ENCODE data around the gene SPCS2.
"Not testable (repeated sequence)": the region's sequence is repeated elsewhere in the genome, so short reads cannot be mapped to it uniquely, and the experiment has no call there.

The SPCS2 gene

DNA sequence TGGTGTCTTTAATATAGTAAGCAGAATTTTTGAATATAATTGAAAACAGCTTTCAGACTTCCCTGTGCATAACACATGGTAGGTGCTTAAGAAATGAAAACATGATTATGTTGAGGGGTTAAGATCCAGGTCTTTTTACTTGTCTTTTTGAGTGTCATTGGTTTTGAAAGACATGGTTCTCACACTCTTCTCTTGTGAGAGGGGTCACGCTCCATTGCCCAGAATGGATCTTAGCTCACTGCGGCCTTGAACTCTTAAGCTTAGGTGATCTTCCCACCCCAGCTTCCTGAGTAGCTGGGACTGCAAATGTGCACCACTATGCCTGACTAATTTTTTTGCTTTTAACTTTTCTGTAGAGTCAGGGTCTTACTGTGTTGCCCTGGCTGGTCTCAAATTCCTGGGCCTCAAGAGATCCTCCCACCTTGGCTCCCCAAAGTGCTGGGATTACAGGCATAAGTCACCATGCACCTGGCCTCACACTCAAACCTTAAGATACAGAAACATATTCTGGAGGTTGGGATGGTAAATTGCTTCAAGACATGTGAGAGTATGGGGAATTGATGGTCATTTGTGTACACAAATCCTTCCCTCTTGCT lies 1.4 kb downstream of the SPCS2 start:
- H3K9ac ChIP-seq (ENCODE audit: low read length), result peak overlapping the region; percentile 96
- H3K4me3 ChIP-seq (ENCODE audit: low read depth, low read length), result peak overlapping the region; percentile 84
- peaks cover 7% of the 10 kb centered on the region; the same call in 1 of the 2 replicates for H3K4me1 ChIP-seq (ENCODE audit: control insufficient read depth, insufficient read depth, low read length)
- H3K27me3 ChIP-seq (ENCODE audit: control insufficient read depth, insufficient read depth, low read length), result no peaks in the 10 kb centered on the region
- H3K27ac ChIP-seq (ENCODE audit: low read depth, low read length), result no peak overlapping the region
- no peaks in the 10 kb centered on the region for H3K9me3 ChIP-seq (ENCODE audit: control insufficient read depth, insufficient read depth, low read depth, low read length)
- peaks cover 14% of the 10 kb centered on the region for H3K36me3 ChIP-seq (ENCODE audit: control insufficient read depth, insufficient read depth, low read length)

- H3K4me1 ChIP-seq (ENCODE audit: control insufficient read depth, insufficient read depth, low read length), result peaks cover 7% of the 10 kb centered on the region; the same call in 1 of the 2 replicates
- H3K36me3 ChIP-seq (ENCODE audit: control insufficient read depth, insufficient read depth, low read length), result peaks cover 14% of the 10 kb centered on the region
- no peak overlapping the region for H3K9ac ChIP-seq (ENCODE audit: low read length)
- no peak overlapping the region for H3K27ac ChIP-seq (ENCODE audit: low read depth, low read length)
- H3K27me3 ChIP-seq (ENCODE audit: control insufficient read depth, insufficient read depth, low read length), result no peaks in the 10 kb centered on the region
- H3K9me3 ChIP-seq (ENCODE audit: control insufficient read depth, insufficient read depth, low read depth, low read length), result no peaks in the 10 kb centered on the region
- 0 out of 2 replicates have a peak overlapping the region, but pooled peaks have one; percentile 84 for H3K4me3 ChIP-seq (ENCODE audit: low read depth, low read length)
These were observed 2.2 kb downstream of the SPCS2 start for GRCh38 chr11:74951226-74951625.

GRCh38 chr11:74952752-74953151 lies 3.7 kb downstream of the SPCS2 start:
- Histone ChIP-seq H3K27ac (ENCODE audit: low read depth, low read length) (no peak overlapping the region), H3K9ac (ENCODE audit: low read length) (no peak overlapping the region), H3K4me3 (ENCODE audit: low read depth, low read length) (no peak overlapping the region), H3K9me3 (ENCODE audit: control insufficient read depth, insufficient read depth, low read depth, low read length) (no peaks in the 10 kb centered on the region), H3K4me1 (ENCODE audit: control insufficient read depth, insufficient read depth, low read length) (peaks cover 7% of the 10 kb centered on the region; the same call in 1 of the 2 replicates), H3K36me3 (ENCODE audit: control insufficient read depth, insufficient read depth, low read length) (peaks cover 14% of the 10 kb centered on the region), H3K27me3 (ENCODE audit: control insufficient read depth, insufficient read depth, low read length) (no peaks in the 10 kb centered on the region)

- no peak overlapping the region for H3K9ac ChIP-seq (ENCODE audit: low read length)
- peaks cover 14% of the 10 kb centered on the region for H3K36me3 ChIP-seq (ENCODE audit: control insufficient read depth, insufficient read depth, low read length)
- no peaks in the 10 kb centered on the region for H3K27me3 ChIP-seq (ENCODE audit: control insufficient read depth, insufficient read depth, low read length)
- H3K27ac ChIP-seq (ENCODE audit: low read depth, low read length), result no peak overlapping the region
- H3K4me3 ChIP-seq (ENCODE audit: low read depth, low read length), result no peak overlapping the region
- H3K9me3 ChIP-seq (ENCODE audit: control insufficient read depth, insufficient read depth, low read depth, low read length), result no peaks in the 10 kb centered on the region
- peaks cover 7% of the 10 kb centered on the region; the same call in 1 of the 2 replicates for H3K4me1 ChIP-seq (ENCODE audit: control insufficient read depth, insufficient read depth, low read length)
These were observed 4.4 kb downstream of the SPCS2 start for GRCh38 chr11:74953451-74953850.

DNA sequence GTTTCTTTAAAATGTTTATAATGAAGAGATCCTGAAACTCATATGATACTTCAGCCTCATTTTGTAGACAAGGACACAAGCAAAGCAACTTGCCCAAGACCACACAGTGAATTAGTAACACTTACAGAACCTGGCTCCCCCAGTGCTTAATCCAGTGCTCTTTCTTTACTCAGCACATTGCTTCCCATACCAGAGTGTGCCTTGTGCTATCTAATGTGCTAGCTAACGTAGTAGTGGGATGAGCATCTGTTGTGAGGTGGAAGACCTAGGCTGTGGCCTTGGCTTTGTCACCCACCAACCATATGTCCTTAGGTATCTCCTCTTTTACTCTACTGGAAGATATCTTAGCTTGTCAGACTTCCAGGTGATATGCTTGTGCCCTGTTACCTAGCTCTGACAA lies 5.1 kb downstream of the SPCS2 start:
- H3K4me1 ChIP-seq (ENCODE audit: control insufficient read depth, insufficient read depth, low read length), result peaks cover 7% of the 10 kb centered on the region; the same call in 1 of the 2 replicates
- no peak overlapping the region for H3K27ac ChIP-seq (ENCODE audit: low read depth, low read length)
- no peaks in the 10 kb centered on the region for H3K27me3 ChIP-seq (ENCODE audit: control insufficient read depth, insufficient read depth, low read length)
- no peak overlapping the region for H3K4me3 ChIP-seq (ENCODE audit: low read depth, low read length)
- H3K9me3 ChIP-seq (ENCODE audit: control insufficient read depth, insufficient read depth, low read depth, low read length), result no peaks in the 10 kb centered on the region
- peaks cover 14% of the 10 kb centered on the region for H3K36me3 ChIP-seq (ENCODE audit: control insufficient read depth, insufficient read depth, low read length)
- no peak overlapping the region for H3K9ac ChIP-seq (ENCODE audit: low read length)

DNA sequence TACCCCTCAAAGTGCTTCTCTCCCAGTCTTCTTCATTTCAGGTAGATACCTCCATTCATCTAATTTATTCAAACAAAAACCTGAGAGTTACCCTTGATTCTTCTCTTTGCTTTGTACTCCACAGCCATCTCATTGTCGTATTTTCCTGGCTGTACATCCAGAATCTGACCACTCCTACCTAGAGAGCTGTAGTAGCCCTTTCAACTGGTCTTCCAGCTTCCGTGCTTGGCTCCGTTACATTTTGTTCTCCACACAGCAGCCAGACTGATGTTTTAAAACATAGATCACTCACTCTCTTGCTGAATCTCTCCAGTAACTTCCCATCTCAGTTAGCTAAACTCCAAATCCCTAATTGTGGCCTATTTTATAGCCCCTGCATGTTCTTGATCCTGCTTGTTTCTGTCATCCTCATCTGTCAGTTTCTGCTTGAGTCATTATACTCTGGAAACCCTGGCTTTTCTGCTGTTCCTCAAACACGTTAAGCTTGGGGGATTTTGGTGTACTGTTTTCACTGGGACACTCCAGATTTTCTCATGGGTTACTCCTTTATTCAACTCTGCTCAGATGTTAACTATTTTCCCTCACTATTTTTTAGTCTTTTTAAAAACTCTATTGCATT lies 7.4 kb downstream of the SPCS2 start:
- H3K4me3 ChIP-seq (ENCODE audit: low read depth, low read length), result no peak overlapping the region
- H3K4me1 ChIP-seq (ENCODE audit: control insufficient read depth, insufficient read depth, low read length), result no peaks in the 10 kb centered on the region
- H3K27me3 ChIP-seq (ENCODE audit: control insufficient read depth, insufficient read depth, low read length), result no peaks in the 10 kb centered on the region
- peaks cover 10% of the 10 kb centered on the region; the same call in 1 of the 2 replicates for H3K36me3 ChIP-seq (ENCODE audit: control insufficient read depth, insufficient read depth, low read length)
- H3K9me3 ChIP-seq (ENCODE audit: control insufficient read depth, insufficient read depth, low read depth, low read length), result no peaks in the 10 kb centered on the region
- H3K27ac ChIP-seq (ENCODE audit: low read depth, low read length), result no peak overlapping the region
- H3K9ac ChIP-seq (ENCODE audit: low read length), result no peak overlapping the region

DNA sequence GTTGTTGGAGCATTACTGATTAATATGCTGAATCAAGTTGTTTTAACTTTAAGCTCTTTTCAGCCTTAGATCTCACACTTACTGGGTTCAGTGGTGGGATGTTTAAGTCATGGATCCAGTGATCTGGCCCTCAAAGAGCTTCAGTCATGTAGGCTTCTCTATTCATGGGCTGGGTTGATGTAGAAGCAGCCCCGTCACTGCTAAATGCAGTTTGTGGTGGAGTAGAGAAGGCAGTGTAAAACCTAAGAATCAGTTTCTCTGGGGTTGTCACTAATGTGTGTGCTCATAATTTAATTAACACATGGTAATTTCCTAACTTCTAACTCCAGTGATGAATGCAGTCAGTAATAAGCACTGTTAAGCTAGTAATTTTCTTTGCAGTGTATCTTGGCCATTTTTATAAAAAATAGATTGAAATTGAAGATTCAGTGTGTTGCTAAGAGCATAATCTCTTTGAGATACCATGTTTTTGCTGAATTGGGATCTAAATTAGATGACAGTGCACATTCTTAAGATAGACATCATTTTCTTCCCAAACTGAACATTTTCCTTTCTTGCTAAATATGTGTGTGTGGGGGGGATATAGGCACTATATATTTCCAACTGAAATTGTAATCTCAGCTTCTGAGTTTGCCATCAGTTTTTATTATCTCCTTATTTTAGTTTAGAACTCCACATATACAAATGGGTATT lies 9.0 kb downstream of the SPCS2 start:
- peaks cover 8% of the 10 kb centered on the region; the same call in 1 of the 2 replicates for H3K36me3 ChIP-seq (ENCODE audit: control insufficient read depth, insufficient read depth, low read length)
- no peaks in the 10 kb centered on the region for H3K9me3 ChIP-seq (ENCODE audit: control insufficient read depth, insufficient read depth, low read depth, low read length)
- no peaks in the 10 kb centered on the region for H3K27me3 ChIP-seq (ENCODE audit: control insufficient read depth, insufficient read depth, low read length)
- no peak overlapping the region for H3K9ac ChIP-seq (ENCODE audit: low read length)
- H3K4me3 ChIP-seq (ENCODE audit: low read depth, low read length), result no peak overlapping the region
- no peaks in the 10 kb centered on the region for H3K4me1 ChIP-seq (ENCODE audit: control insufficient read depth, insufficient read depth, low read length)
- no peak overlapping the region for H3K27ac ChIP-seq (ENCODE audit: low read depth, low read length)

GRCh38 chr11:74960128-74960527 lies 11.1 kb downstream of the SPCS2 start:
- H3K27me3 ChIP-seq (ENCODE audit: control insufficient read depth, insufficient read depth, low read length); H3K4me3 ChIP-seq (ENCODE audit: low read depth, low read length); H3K4me1 ChIP-seq (ENCODE audit: control insufficient read depth, insufficient read depth, low read length); H3K9me3 ChIP-seq (ENCODE audit: control insufficient read depth, insufficient read depth, low read depth, low read length); H3K27ac ChIP-seq (ENCODE audit: low read depth, low read length); H3K9ac ChIP-seq (ENCODE audit: low read length): not testable (repeated sequence)
- peaks cover 11% of the 10 kb centered on the region; the same call in 1 of the 2 replicates for H3K36me3 ChIP-seq (ENCODE audit: control insufficient read depth, insufficient read depth, low read length)

DNA sequence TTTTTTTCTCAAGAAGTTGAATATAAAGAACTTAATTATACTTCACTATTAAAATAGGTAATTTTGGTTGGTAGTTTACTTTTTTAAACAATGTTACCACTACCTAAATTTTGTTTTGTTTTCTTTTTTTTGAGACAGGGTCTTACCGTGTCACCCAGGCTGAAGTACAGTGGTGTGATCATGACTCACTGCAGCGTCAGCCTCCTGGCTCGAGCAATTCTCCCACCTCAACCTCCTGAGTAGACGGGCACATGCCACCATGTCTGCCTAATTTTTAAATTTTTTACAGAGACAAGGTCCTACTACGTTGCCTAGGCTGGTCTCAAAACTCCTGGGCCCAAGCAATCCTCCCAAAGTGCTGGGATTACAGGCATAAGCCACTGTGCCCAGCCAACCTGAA lies 17.6 kb downstream of the SPCS2 start:
- peaks cover 55% of the 10 kb centered on the region for H3K36me3 ChIP-seq (ENCODE audit: control insufficient read depth, insufficient read depth, low read length)
- no peak overlapping the region for H3K27ac ChIP-seq (ENCODE audit: low read depth, low read length)
- H3K9ac ChIP-seq (ENCODE audit: low read length), result no peak overlapping the region
- no peaks in the 10 kb centered on the region for H3K4me1 ChIP-seq (ENCODE audit: control insufficient read depth, insufficient read depth, low read length)
- H3K4me3 ChIP-seq (ENCODE audit: low read depth, low read length), result no peak overlapping the region
- no peaks in the 10 kb centered on the region for H3K9me3 ChIP-seq (ENCODE audit: control insufficient read depth, insufficient read depth, low read depth, low read length)
- no peaks in the 10 kb centered on the region for H3K27me3 ChIP-seq (ENCODE audit: control insufficient read depth, insufficient read depth, low read length)

DNA sequence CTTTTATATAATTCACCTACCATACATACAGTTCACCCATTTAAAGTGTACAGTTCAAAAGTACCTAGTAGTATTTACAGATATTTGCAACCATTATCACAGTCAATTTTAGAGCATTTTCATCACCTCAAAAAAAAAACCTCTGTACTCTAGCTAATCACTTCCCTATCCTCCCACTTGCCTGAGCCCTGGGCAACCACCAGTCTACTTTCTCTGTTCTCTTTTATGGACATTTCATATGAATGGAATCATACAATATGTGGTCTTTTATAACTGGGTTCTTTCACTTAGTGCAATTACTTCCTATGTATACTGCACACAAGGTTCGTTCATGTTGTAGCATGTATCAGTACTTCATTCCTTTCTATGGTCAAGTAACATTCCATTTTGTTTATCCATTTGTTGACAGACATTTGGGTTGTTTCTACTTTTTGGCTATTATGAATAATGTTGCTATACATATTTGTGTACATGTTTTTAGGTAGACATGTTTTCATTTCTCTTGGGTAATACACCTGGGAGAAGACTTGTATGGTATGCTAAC lies 21.9 kb downstream of the SPCS2 start:
- Histone ChIP-seq H3K36me3 (ENCODE audit: control insufficient read depth, insufficient read depth, low read length) (peaks cover 74% of the 10 kb centered on the region), H3K4me3 (ENCODE audit: low read depth, low read length) (no peak overlapping the region), H3K4me1 (ENCODE audit: control insufficient read depth, insufficient read depth, low read length) (no peaks in the 10 kb centered on the region), H3K27ac (ENCODE audit: low read depth, low read length) (no peak overlapping the region), H3K9me3 (ENCODE audit: control insufficient read depth, insufficient read depth, low read depth, low read length) (no peaks in the 10 kb centered on the region), H3K9ac (ENCODE audit: low read length) (no peak overlapping the region), H3K27me3 (ENCODE audit: control insufficient read depth, insufficient read depth, low read length) (no peaks in the 10 kb centered on the region)

DNA sequence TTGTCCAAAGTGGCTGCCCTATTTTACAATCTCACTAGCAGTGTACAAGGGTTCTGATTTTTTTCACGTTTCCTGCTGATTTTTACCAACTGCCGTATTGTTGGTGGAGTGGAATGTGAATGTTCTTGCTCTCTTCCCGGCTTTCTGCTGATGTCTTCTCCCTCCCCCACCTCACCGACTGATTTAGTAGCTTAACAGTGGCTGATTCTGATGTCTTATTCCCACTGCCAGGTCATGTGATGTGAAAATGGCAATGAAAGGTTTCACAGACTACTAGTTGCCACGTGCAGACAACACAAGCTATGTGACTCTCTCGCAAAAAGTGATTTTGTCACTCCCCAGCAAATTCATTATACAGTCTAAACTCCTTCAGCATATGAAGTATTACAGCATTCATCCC lies 22.4 kb downstream of the SPCS2 start:
- H3K9ac ChIP-seq (ENCODE audit: low read length), result no peak overlapping the region
- H3K36me3 ChIP-seq (ENCODE audit: control insufficient read depth, insufficient read depth, low read length), result peaks cover 74% of the 10 kb centered on the region
- H3K27ac ChIP-seq (ENCODE audit: low read depth, low read length), result no peak overlapping the region
- H3K4me1 ChIP-seq (ENCODE audit: control insufficient read depth, insufficient read depth, low read length), result no peaks in the 10 kb centered on the region
- no peaks in the 10 kb centered on the region for H3K27me3 ChIP-seq (ENCODE audit: control insufficient read depth, insufficient read depth, low read length)
- H3K4me3 ChIP-seq (ENCODE audit: low read depth, low read length), result no peak overlapping the region
- H3K9me3 ChIP-seq (ENCODE audit: control insufficient read depth, insufficient read depth, low read depth, low read length), result no peaks in the 10 kb centered on the region

Data from HUES6 (cell line).